ENCODE data around the gene BUB3.

DNA sequence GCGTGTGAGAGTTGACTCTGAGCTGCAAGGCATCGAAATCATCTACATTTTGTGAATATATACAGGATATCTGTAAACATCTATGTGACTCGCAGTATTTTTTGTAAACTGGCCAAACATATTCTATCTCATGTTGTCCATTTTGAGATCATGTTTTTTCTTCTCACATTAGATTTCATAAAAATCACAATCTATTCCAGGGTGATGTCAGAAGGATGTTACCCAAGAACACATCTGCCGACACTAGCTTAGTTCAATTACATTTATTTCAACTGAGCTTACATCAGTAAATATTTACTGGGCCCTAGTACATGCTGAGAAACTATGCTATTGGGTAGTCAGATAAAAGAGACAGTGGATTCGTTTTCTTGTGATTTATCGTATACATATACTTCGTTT, 2.5 kb upstream of the BUB3 start:
- TF ChIP-seq POLR2AphosphoS5 (IDR thresholded peaks at IDR 0.05) (no peak), POLR2A (IDR thresholded peaks at IDR 0.05) (no peak), EP300 (IDR thresholded peaks at IDR 0.05) (no peak)
- TF ChIP-seq, protein P1, sequence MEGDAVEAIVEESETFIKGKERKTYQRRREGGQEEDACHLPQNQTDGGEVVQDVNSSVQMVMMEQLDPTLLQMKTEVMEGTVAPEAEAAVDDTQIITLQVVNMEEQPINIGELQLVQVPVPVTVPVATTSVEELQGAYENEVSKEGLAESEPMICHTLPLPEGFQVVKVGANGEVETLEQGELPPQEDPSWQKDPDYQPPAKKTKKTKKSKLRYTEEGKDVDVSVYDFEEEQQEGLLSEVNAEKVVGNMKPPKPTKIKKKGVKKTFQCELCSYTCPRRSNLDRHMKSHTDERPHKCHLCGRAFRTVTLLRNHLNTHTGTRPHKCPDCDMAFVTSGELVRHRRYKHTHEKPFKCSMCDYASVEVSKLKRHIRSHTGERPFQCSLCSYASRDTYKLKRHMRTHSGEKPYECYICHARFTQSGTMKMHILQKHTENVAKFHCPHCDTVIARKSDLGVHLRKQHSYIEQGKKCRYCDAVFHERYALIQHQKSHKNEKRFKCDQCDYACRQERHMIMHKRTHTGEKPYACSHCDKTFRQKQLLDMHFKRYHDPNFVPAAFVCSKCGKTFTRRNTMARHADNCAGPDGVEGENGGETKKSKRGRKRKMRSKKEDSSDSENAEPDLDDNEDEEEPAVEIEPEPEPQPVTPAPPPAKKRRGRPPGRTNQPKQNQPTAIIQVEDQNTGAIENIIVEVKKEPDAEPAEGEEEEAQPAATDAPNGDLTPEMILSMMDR (IDR thresholded peaks at IDR 0.05), result no peak

All from stomach (tissue), 4 donors.